ENCODE measurements around the gene SPRN. TPM values are rescaled to one million over a fixed set of nuclear protein-coding genes. Genes with fewer than 3 reads are reported as not detected.

Gene SPRN
- total RNA-seq, 2 donors from 2014 or later = not detected

GRCh38 chr10:133461027-133461426, 36.6 kb upstream of the SPRN start:
- H3K4me1 Mint-ChIP-seq (ENCODE audit: low read depth) = no peaks in the 10 kb centered on the region
- no peaks in the 10 kb centered on the region for H3K27me3 Mint-ChIP-seq (ENCODE audit: low read depth)
- no peak for ATAC-seq (replicated peaks in 1 of 2)
- no peaks in the 10 kb centered on the region for H3K36me3 Mint-ChIP-seq (ENCODE audit: insufficient read depth in 2 of 2)
- H3K4me3 Mint-ChIP-seq = no peak overlapping the region
- DNase-seq = no peak
- H3K9me3 Mint-ChIP-seq = no peaks in the 10 kb centered on the region
- no peak overlapping the region for H3K27ac Mint-ChIP-seq

- Mint-ChIP-seq H3K27ac (no peak overlapping the region), H3K9me3 (no peaks in the 10 kb centered on the region), H3K36me3 (ENCODE audit: insufficient read depth in 2 of 2) (no peaks in the 10 kb centered on the region), H3K4me1 (ENCODE audit: low read depth) (no peaks in the 10 kb centered on the region), H3K27me3 (ENCODE audit: low read depth) (no peaks in the 10 kb centered on the region), H3K4me3 (no peak overlapping the region)
- no peak for ATAC-seq (replicated peaks in 1 of 2)
- DNase-seq = no peak
Observed at GRCh38 chr10:133460208-133460769, 35.9 kb upstream of the SPRN start.

- no peak for DNase-seq
- Mint-ChIP-seq H3K4me1 (ENCODE audit: low read depth) (no peaks in the 10 kb centered on the region), H3K9me3 (no peaks in the 10 kb centered on the region), H3K27me3 (ENCODE audit: low read depth) (no peaks in the 10 kb centered on the region), H3K36me3 (ENCODE audit: insufficient read depth in 2 of 2) (no peaks in the 10 kb centered on the region), H3K4me3 (no peak overlapping the region), H3K27ac (no peak overlapping the region)
- no peak for ATAC-seq (replicated peaks in 1 of 2)
Observed at GRCh38 chr10:133459454-133460207, 35.2 kb upstream of the SPRN start.

GRCh38 chr10:133458710-133459453, 34.5 kb upstream of the SPRN start:
- ATAC-seq (replicated peaks in 1 of 2) (no peak), DNase-seq (no peak)
- no peaks in the 10 kb centered on the region for H3K27me3 Mint-ChIP-seq (ENCODE audit: low read depth)
- no peaks in the 10 kb centered on the region for H3K4me1 Mint-ChIP-seq (ENCODE audit: low read depth)
- no peaks in the 10 kb centered on the region for H3K9me3 Mint-ChIP-seq
- H3K36me3 Mint-ChIP-seq (ENCODE audit: insufficient read depth in 2 of 2) = no peaks in the 10 kb centered on the region
- no peak overlapping the region for H3K27ac Mint-ChIP-seq
- no peak overlapping the region for H3K4me3 Mint-ChIP-seq

- ATAC-seq (replicated peaks in 1 of 2) = no peak
- Mint-ChIP-seq H3K27ac (no peak overlapping the region), H3K27me3 (ENCODE audit: low read depth) (no peaks in the 10 kb centered on the region), H3K4me3 (no peak overlapping the region), H3K9me3 (no peaks in the 10 kb centered on the region), H3K36me3 (ENCODE audit: insufficient read depth in 2 of 2) (no peaks in the 10 kb centered on the region), H3K4me1 (ENCODE audit: low read depth) (no peaks in the 10 kb centered on the region)
- DNase-seq = no peak
Observed at GRCh38 chr10:133458021-133458709, 33.7 kb upstream of the SPRN start.

- DNase-seq = no peak
- ATAC-seq (replicated peaks in 1 of 2) = no peak
- Mint-ChIP-seq H3K27me3 (ENCODE audit: low read depth) (no peaks in the 10 kb centered on the region), H3K27ac (no peak overlapping the region), H3K9me3 (no peaks in the 10 kb centered on the region), H3K4me3 (no peak overlapping the region), H3K36me3 (ENCODE audit: insufficient read depth in 2 of 2) (no peaks in the 10 kb centered on the region), H3K4me1 (ENCODE audit: low read depth) (no peaks in the 10 kb centered on the region)
Observed at GRCh38 chr10:133457100-133457841, 32.8 kb upstream of the SPRN start.

GRCh38 chr10:133456041-133456951, 31.9 kb upstream of the SPRN start:
- H3K27ac Mint-ChIP-seq = no peak overlapping the region
- H3K27me3 Mint-ChIP-seq (ENCODE audit: low read depth) = no peaks in the 10 kb centered on the region
- H3K9me3 Mint-ChIP-seq = no peaks in the 10 kb centered on the region
- H3K4me1 Mint-ChIP-seq (ENCODE audit: low read depth) = no peaks in the 10 kb centered on the region
- ATAC-seq (replicated peaks in 1 of 2) (no peak), DNase-seq (no peak)
- no peak overlapping the region for H3K4me3 Mint-ChIP-seq
- H3K36me3 Mint-ChIP-seq (ENCODE audit: insufficient read depth in 2 of 2) = no peaks in the 10 kb centered on the region

GRCh38 chr10:133455611-133456031, 31.2 kb upstream of the SPRN start:
- ATAC-seq (replicated peaks in 1 of 2) (no peak), DNase-seq (no peak)
- H3K4me1 Mint-ChIP-seq (ENCODE audit: low read depth) = no peaks in the 10 kb centered on the region
- H3K36me3 Mint-ChIP-seq (ENCODE audit: insufficient read depth in 2 of 2) = no peaks in the 10 kb centered on the region
- no peaks in the 10 kb centered on the region for H3K27me3 Mint-ChIP-seq (ENCODE audit: low read depth)
- H3K9me3 Mint-ChIP-seq = no peaks in the 10 kb centered on the region
- H3K27ac Mint-ChIP-seq = no peak overlapping the region
- no peak overlapping the region for H3K4me3 Mint-ChIP-seq

GRCh38 chr10:133455196-133455595, 30.8 kb upstream of the SPRN start:
- DNase-seq = no peak
- Mint-ChIP-seq H3K36me3 (ENCODE audit: insufficient read depth in 2 of 2) (no peaks in the 10 kb centered on the region), H3K27me3 (ENCODE audit: low read depth) (no peaks in the 10 kb centered on the region), H3K9me3 (no peaks in the 10 kb centered on the region), H3K27ac (no peak overlapping the region), H3K4me3 (no peak overlapping the region), H3K4me1 (ENCODE audit: low read depth) (no peaks in the 10 kb centered on the region)
- ATAC-seq (replicated peaks in 1 of 2) = no peak

GRCh38 chr10:133454204-133454893, 29.9 kb upstream of the SPRN start:
- H3K4me1 Mint-ChIP-seq (ENCODE audit: low read depth) = no peaks in the 10 kb centered on the region
- H3K27ac Mint-ChIP-seq = no peak overlapping the region
- H3K36me3 Mint-ChIP-seq (ENCODE audit: insufficient read depth in 2 of 2) = peaks cover 1 to 2% of the 10 kb centered on the region in 2 donors
- no peak overlapping the region for H3K4me3 Mint-ChIP-seq
- ATAC-seq (replicated peaks in 1 of 2) = no peak
- DNase-seq = no peak
- H3K27me3 Mint-ChIP-seq (ENCODE audit: low read depth) = no peaks in the 10 kb centered on the region
- H3K9me3 Mint-ChIP-seq = peaks cover 1% of the 10 kb centered on the region in 2 donors

- H3K36me3 Mint-ChIP-seq (ENCODE audit: insufficient read depth in 2 of 2) = peaks cover 3% of the 10 kb centered on the region in 2 donors
- DNase-seq (no peak), ATAC-seq (replicated peaks in 1 of 2) (peak; percentile 27 to 74)
- H3K9me3 Mint-ChIP-seq = peaks cover 4 to 6% of the 10 kb centered on the region in 2 donors
- no peak within 1 kb of the TSS for H3K4me3 Mint-ChIP-seq
- no peaks in the 10 kb centered on the region for H3K4me1 Mint-ChIP-seq (ENCODE audit: low read depth)
- H3K27me3 Mint-ChIP-seq (ENCODE audit: low read depth) = no peaks in the 10 kb centered on the region
- H3K27ac Mint-ChIP-seq = no peak within 1 kb of the TSS
Observed at GRCh38 chr10:133453516-133454203, 29.2 kb upstream of the SPRN start, which contains the start of gene SCART1. SCART1 (plus strand) TSS chr10:133453945; CDS start chr10:133453998, 53 bp downstream.

All from activated T-cell treated with anti-CD3 and anti-CD28 coated beads, Interleukin-2, amount 50 U/mL, for 72 hours (primary cell).